ENCODE measurements around the gene NPEPL1. TPM values are rescaled to one million over a fixed set of nuclear protein-coding genes. Genes with fewer than 3 reads are reported as not detected.
A peak's percentile ranks its signal among the peaks of the same experiment; 100 is the strongest.

The NPEPL1 gene
- total RNA-seq, 1 experiment from 2014 or later: 31.1 TPM

DNA sequence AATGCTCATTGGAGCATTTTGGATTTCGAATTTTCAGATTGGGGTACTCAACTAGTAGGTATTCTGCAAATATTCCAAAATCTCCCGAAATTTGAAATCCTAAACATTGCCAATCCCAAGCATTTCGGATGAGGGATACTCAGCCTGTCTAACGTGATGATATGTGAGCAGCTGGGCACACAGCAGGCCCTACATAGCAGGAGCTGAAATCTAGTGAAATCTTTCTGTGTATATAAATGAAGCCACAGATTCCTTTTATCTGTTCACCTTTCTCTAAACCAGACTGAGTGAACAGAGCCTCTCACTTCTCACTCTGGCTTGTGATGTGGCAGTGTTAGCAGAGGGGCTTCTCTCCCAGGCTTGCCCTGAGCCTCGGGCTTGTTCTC, 23.7 kb upstream of the NPEPL1 start:
- H3K4me2 ChIP-seq (ENCODE audit: insufficient read depth, insufficient read length, low read length): peak overlapping the region; percentile 27
- no peaks in the 10 kb centered on the region for H3K9me3 ChIP-seq (ENCODE audit: control insufficient read depth, low read depth, low read length)
- peaks cover 59 to 65% of the 10 kb centered on the region in 2 experiments for H3K4me1 Mint-ChIP-seq

More for the DNA sequence above, 23.7 kb upstream of the NPEPL1 start:
- Histone ChIP-seq H2AFZ (ENCODE audit: low read length) (no peak overlapping the region), H2BK20ac (ENCODE audit: low read depth, low read length, poor library complexity, severe bottlenecking) (no peak overlapping the region), H3K79me2 (ENCODE audit: insufficient read depth, low read length) (peaks cover 5% of the 10 kb centered on the region; the same call in 1 of the 2 replicates), H3K4me1 (ENCODE audit: insufficient read depth, low read length) (peaks cover 12% of the 10 kb centered on the region), H3K79me1 (ENCODE audit: insufficient read depth, low read depth, low read length, poor library complexity, severe bottlenecking) (no peaks in the 10 kb centered on the region), H4K8ac (replicated peaks; ENCODE audit: insufficient read length, low read depth, low read length) (no peak overlapping the region), H2BK5ac (ENCODE audit: insufficient read length, low read length) (peak overlapping the region; percentile 82), H2BK120ac (ENCODE audit: low read depth, low read length, poor library complexity, severe bottlenecking) (no peak overlapping the region), H3K18ac (ENCODE audit: insufficient read length, low read depth, low read length) (peak overlapping the region; percentile 62), H3K23me2 (ENCODE audit: insufficient read length, low read depth, low read length, poor library complexity, severe bottlenecking) (no peaks in the 10 kb centered on the region), H3K14ac (ENCODE audit: insufficient read depth, low read length) (peak overlapping the region; percentile 27; the same call in 1 of the 2 replicates), H4K5ac (ENCODE audit: insufficient read length, low read depth, low read length) (peak overlapping the region; percentile 85), H3K9ac (ENCODE audit: extremely low read depth, insufficient read length, low read length) (peak overlapping the region; percentile 57), H3T11ph (ENCODE audit: low read length) (no peak overlapping the region), H2BK12ac (ENCODE audit: insufficient read length, low read depth, low read length) (peak overlapping the region; percentile 41), H4K20me1 (ENCODE audit: control insufficient read depth, insufficient read depth, insufficient read length) (no peaks in the 10 kb centered on the region), H2AK5ac (ENCODE audit: insufficient read length, low read length) (peak overlapping the region; percentile 52), H3K27ac (ENCODE audit: insufficient read length, low read depth, low read length) (peak overlapping the region; percentile 98), H3K27me3 (ENCODE audit: insufficient read depth, low read length) (no peaks in the 10 kb centered on the region), H4K91ac (ENCODE audit: insufficient read length, low read depth, low read length) (no peak overlapping the region), H3K23ac (ENCODE audit: insufficient read length, low read depth, low read length) (no peak overlapping the region), H2BK15ac (ENCODE audit: low read depth, low read length) (no peak overlapping the region), H3K56ac (ENCODE audit: insufficient read length, low read depth, low read length) (peak overlapping the region; percentile 7), H3K4ac (ENCODE audit: low read depth, low read length) (no peak overlapping the region)
- no peak for DNase-seq
- H3K27me3 Mint-ChIP-seq (ENCODE audit: low read depth): no peaks in the 10 kb centered on the region
- peak overlapping the region; percentile 5 to 70; a peak in 3 of 5 replicates for H3K4me3 Mint-ChIP-seq
- TF ChIP-seq, protein P1, sequence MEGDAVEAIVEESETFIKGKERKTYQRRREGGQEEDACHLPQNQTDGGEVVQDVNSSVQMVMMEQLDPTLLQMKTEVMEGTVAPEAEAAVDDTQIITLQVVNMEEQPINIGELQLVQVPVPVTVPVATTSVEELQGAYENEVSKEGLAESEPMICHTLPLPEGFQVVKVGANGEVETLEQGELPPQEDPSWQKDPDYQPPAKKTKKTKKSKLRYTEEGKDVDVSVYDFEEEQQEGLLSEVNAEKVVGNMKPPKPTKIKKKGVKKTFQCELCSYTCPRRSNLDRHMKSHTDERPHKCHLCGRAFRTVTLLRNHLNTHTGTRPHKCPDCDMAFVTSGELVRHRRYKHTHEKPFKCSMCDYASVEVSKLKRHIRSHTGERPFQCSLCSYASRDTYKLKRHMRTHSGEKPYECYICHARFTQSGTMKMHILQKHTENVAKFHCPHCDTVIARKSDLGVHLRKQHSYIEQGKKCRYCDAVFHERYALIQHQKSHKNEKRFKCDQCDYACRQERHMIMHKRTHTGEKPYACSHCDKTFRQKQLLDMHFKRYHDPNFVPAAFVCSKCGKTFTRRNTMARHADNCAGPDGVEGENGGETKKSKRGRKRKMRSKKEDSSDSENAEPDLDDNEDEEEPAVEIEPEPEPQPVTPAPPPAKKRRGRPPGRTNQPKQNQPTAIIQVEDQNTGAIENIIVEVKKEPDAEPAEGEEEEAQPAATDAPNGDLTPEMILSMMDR (conservative IDR thresholded peaks at IDR 0.05): no peak
- WGBS (ENCODE audit: extremely low coverage, insufficient read length, low lambda C conversion rate): no CpG with 5 or more reads among the region's 5 CpGs
- peak overlapping the region; percentile 98 to 100 (median 98) for H3K27ac Mint-ChIP-seq
- H3K9me3 Mint-ChIP-seq: no peaks in the 10 kb centered on the region
- peaks cover 15 to 51% (median 35%) of the 10 kb centered on the region in 3 experiments for H3K36me3 Mint-ChIP-seq (ENCODE audit: insufficient read depth in 1 of 3, low read depth in 3 of 3)

All from H9 (cell line).